ENCODE measurements around the gene PPP1R2C.

Gene PPP1R2C

DNA sequence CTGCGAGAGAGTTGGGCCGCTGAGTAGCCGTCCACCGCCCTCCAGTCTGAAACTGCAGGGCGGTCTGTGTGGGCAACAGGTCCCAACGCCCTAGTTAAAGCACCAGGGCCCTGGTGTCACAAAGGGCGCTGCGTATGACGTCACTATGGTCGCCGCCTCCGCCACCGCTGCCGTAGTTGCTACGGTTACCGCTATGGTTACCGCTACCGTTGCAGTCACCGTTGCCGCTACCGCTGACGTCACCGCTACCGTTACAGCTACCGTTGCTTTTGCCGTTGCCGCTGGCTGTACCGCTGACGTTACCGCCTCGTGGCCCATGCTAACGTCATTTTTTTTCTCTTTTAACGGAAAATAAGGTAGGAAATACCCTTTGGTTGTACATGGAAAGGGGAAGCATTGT lies at the start of gene PPP1R2C:
PPP1R2C (minus strand) TSS at position 68 of the 400 bp plus-strand sequence. CDS start 84 bp downstream, outside the sequence.
- DNase-seq (ENCODE audit: low read depth), result no peak

DNA sequence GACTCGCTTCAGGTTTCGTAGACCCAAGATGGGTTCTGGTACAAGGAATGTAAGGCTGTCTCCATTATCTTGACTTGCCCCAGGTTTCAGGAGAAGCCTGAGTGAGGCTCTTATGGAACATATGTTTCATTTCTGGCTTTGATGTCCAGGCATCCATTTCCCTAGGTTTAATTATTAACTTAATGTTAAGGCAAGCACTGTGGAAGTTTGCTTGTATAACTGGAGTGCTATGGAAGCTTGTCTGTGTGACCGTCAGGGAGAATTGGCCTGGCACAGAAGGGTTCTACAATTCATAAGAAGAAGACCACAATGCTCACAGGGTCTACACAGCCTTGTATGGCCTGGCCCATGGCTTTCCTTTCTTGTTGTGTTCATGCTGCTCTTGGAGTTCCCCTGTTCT lies 47.2 kb upstream of the PPP1R2C start:
- DNase-seq (ENCODE audit: low read depth), result no peak

DNA sequence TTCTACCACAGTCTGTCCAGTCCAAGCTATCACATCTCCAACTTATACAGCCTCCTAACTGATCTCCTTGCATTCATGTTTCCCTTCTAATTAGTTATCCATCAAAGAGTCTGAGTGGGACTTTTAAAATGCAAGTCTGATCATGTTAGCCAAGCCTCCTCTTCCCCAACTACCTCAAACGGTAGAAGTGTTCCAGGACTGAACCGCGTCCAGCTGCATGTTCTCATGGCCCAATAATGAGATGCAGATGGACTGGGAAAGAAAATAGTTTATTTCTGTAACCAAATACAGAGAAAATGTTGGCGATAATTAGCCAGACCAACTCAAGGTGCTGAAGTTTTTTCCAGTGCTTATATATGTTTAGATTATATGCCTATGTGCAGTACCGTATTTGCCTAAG lies 46.6 kb upstream of the PPP1R2C start:
- no peak for DNase-seq (ENCODE audit: low read depth)

DNA sequence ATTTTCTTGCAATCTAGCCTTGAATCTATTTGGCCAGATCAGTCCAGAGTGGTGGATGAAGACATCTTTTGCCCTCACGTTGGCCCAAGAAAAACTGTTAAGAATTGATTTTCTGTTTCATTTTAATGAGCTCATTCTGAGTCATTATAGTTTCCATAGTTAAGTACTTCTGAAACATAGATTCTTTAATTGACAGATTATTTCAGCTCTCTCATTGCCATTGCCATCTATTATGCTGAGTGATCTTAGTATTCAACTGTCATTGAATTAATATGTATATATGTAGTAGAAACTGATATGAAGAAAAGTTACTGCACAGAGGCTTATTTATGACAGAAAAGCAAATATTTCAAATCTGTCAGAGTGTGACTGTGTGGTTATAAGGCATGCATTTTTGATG lies 45.5 kb upstream of the PPP1R2C start:
- no peak for DNase-seq (ENCODE audit: low read depth)

DNA sequence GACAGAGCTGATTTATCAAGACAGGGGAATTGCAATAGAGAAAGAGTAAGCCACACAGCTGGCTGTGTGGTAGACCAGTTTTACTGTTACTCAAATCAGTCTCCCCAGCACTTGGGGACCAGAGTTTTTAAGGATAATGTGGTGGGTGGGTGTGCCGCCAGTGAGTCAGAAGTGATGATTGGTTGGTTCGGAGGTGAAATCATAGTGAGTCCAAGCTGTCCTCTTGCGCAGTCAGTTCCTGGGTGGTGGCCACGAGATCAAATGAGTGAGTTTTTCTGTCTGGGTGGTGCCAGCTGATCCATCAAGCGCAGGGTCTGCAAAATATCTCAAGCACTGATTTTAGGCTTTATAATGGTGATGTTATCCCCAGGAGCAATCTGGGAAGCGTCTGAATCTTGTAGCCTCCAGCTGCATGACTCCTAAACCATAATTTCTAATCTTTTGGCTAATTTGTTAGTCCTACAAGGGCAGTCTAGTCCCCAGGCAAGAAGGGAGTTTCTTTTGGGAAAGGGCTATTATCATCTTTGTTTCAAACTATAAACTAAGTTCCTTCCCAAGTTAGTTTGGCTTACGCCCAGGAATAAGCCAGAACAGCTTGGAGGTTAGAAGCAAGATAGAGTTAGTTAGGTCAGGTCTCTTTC lies 44.0 kb upstream of the PPP1R2C start:
- DNase-seq (ENCODE audit: low read depth), result no peak

DNA sequence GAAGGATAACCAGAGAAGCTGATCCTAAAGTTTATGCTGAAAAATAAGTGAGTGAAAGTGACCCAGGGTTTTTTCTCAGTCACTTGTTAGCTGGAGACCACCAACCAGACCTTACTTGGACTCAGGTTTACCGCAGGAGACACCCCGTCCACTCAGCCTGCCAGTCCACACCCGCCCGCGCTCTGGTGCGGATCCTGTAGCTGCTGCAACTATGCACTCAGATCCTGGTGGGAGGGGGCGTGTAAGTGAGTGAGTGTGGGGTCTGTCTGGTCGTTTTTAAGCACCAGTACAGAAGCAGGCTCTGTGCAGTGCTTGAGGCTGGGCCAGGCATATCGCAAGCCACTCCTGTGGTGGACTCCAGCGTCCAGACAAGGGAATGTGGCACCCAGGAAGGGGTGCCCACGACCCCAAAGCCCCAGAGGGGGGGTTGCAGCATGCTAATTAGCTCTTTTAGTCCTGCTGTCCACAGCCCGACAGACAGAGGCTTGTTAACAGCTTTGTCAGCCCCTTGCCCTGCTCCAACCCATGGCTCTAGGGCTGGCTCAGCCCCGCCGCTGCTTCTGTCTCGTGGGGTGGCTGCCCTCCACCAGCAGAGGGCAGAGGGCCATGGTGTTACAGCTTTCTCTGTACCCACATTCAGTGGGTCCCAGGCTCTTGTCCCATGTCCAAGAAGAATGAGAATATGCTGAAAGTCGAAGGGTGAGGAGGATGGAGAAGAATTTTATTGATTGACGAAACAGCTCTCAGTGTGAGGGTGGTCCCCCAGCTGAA lies 40.4 kb upstream of the PPP1R2C start:
- DNase-seq (ENCODE audit: low read depth), result no peak

DNA sequence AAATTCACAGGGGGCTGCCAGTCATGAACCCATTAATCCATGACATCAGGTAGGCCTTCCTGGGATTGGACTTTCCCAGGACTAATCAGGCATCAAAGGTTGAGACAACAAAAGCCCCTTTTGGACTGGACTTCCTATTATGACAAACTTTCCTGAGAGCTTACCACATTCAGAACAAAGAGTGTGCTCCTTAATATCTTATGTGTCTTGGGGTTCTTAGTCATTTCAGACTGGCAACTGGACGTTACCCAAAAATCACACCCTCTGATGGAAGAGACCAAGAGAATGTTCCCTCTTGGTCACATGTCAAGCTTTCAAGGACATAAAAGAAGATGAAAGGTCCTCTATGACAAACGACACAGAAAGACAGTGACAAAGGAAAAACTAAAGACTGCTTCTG lies 31.6 kb upstream of the PPP1R2C start:
- DNase-seq (ENCODE audit: low read depth), result no peak

DNA sequence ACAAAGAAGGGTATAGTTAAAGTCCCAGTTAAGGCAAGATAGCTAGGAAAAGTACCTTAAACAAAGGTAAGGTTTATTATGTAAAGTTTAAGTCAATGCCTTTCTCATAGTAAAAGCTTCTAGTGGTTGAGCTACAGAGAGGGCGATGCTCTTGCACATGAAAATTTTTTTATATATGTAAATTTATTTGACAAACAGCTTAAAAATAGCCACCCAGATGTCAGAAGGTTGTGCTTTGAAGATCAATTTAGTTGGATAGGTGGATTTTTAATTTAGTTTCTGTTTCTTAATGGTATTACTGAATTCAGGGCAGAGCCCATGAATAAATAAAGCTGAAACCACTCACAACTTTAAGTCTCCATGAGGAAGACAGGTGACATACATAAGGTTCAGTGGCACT lies 29.4 kb upstream of the PPP1R2C start:
- DNase-seq (ENCODE audit: low read depth), result no peak

DNA sequence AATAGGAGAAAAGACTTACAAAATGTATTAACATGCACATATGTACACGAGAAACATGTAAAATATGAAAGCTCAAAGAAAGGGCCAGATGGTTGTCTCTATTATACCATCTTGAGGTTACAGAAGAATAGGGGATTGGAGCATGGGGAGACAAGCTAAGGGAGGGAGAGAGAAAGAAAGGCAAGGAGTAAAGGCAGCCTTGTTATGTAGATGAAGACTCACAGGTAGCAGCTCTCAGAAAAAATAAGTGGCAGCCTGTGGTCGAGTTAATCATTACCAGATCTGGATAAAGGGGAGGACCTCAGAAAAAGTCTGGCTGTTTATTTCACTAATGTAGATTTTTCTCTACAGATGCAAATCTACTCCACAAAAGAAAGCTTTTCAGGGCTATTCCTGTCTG lies 26.6 kb upstream of the PPP1R2C start:
- no peak for DNase-seq (ENCODE audit: low read depth)

DNA sequence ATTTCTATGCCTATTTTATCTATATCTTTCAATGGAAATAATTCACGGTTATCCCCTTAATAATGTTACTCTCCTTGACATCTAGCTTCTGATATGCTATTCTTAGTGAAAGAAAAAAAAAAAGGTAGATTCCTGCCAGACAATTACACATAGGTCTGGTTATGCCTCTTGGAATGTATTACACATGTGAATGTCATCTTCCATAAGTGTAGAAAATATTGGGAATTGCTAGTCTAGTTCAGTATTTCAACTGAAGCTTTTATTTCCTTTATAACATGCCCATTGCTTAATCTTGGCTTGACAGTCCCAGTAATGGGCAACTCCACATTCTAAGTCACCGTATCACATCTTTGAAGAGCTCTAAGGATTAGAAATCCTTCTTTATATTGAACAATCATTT lies 25.4 kb upstream of the PPP1R2C start:
- DNase-seq (ENCODE audit: low read depth), result no peak

DNA sequence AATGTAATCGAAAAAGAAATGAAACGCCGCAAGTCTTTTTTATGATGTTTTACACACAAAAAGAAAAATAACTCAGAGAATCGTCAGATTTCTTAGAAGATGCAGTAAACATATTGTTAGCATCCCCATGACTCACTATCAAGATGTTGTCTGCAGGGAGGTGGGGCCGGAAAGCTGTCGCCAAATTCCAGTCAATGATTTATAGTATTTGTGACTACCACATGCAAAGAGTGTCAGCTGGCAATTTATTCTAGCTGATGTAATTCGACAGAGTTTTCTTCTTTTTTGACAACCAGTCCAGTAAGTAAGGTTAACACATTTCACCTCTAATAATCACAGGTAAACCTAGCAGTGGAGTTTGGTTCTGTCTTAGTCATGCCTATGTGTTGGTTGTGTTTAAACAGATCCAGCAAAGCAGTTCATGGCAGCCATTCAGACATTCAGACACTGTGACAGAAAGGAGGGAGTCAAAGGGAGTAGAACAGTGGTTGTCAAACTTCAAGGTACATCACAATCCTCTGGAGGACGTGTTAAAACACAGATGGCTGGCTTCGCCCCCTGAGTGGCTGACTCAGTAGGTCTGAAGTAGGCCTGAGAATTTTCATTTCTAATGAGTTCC lies 19.8 kb upstream of the PPP1R2C start:
- no peak for DNase-seq (ENCODE audit: low read depth)

DNA sequence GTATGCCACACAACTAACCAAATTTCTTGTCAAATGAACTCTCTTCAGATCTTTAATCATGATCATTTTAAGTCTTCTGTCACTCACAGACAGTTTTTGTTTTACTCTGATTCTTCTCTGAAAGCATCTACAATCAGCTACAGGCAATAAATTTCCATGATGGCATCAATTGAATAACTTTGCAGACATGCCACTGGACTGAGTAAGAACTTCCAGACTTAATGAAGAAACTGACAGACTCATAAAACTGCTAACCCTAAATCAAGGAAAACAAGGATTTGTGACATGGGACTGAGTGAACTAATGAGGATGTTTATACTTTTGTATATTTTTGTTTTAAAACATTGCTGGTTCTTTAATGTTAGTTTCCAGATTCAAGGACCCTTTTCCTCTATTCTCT lies 5.5 kb upstream of the PPP1R2C start:
- DNase-seq (ENCODE audit: low read depth), result no peak

DNA sequence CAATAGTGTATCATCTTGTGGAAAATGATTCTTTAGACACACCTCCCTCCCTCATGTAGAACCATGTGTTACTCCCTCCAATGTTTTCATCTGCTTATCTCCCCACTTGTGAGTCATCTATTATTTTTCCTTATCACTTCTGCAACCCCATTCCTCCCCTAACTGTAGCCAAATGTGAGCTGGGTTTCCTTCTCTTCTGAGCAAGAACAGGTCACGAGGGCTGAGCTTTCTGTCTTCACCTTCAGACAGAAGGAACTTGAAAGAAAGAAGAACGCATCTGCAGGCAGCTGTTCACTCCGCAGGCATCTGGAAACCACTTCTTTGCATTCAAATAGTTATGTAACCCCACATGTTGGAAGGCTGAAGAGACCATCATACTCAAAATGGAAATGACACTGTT lies 1.8 kb downstream of the PPP1R2C start:
- DNase-seq (ENCODE audit: low read depth), result no peak

DNA sequence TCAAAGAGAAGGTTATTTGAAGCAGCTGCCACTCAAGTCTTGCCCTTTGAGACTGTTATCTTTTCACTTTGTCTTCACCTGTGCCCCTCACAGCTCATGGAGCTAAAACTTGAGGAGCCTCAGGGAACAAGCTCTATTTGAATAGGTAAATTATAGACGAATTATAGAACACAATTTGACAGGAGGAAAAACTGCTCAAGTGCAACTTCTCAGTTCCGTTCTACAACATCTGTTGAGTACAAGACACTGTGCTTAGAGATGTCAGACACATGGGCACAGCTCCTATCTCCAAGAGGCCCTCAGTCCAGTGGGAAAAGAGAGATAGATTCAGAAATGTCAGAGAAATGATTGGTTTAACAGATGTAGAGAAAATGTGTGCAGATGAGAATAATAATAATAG lies 5.1 kb downstream of the PPP1R2C start:
- DNase-seq (ENCODE audit: low read depth), result no peak

DNA sequence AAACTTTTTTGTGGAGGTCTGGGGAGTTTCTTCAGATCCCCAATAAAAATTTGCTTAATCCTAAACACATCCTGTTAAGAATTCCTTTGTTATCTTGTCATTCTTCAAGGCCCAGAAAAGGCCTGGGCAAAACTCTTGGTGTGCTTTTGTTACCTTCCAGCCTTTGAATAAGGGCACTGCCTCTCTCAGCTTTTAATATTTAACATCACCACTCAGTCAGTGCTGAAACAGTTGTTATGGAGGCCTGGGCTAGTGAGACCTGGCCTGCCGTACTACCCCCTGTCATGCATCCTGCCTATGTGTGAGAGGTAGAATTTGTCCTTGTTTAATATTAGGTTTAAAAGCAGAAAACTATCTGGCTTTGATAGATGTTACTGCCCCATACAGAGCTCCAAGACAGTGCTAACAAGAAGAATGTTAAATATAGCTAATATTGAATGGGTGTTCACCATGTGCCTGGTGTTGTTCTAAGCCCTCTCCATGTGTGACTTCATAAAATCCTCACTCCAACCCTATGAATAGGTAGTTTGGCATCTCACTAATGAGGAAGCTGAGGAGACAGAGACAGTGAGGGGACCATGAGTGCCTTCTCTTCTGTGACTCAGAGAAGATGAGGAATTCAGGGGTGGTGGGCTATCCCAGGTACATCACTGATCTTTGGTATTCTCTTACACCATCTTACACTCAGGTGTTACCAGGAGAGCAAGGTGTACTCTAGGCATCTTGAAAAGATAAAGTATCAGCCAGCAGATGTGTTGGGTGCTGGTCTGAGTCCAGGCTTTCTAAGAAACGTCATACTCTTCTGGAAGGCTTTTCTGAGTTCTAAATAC lies 6.2 kb downstream of the PPP1R2C start:
- no peak for DNase-seq (ENCODE audit: low read depth)

DNA sequence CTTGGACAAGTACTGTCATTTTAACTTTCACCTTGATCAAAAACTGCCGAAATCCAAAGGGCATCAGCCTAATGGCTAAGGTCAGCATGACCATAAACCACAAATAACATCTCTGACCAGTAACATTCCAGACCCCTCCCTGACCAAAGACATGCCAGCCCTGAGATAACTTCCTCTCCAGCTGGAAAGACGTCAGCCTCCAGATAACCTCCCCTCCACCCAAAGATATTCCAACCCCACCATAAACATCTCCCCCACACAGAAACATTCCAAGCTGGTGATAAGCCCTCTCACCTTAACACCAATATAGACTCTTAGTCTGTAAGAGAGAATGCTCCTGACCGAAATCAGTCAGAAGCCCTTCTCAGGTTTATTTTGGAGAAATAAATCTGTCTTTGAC lies 7.4 kb downstream of the PPP1R2C start:
- DNase-seq (ENCODE audit: low read depth), result no peak

DNA sequence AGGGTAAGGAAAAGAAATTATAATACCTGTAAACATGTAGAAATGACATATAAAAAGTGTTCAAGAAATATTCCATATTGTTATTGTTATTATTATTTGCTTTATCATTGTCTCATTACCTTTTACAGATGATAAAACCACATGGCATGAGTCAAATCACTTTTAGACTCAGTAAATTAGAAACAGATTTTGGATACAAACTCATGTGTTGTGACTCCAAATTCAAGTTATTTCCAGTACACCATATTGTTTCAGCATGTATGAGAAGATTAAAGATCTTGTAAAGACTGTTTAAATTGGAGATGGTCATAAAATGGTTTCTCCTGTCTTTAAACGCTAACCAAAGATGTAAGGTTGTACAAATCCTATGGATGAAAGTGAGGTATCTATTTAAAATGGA lies 18.1 kb downstream of the PPP1R2C start:
- no peak for DNase-seq (ENCODE audit: low read depth)

DNA sequence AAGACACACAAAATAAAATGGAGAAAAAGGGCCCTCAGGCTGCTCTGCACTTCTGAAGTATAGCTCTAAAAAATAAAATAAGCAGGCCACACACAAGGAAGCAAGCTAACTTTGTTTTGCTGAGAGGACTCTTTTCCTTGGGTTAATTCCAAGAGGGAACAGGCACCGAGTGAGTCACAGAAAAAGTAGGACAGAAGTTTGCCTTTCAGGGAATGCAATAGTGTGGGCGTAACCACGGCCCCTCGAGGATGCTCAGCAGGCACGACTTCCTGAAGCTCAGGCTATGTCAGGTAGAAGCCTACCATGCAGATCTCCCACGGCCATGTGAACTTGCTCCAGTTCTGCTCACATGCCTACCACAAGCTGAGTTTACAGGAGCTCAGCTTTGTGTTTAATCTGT lies 22.1 kb downstream of the PPP1R2C start:
- DNase-seq (ENCODE audit: low read depth), result no peak

DNA sequence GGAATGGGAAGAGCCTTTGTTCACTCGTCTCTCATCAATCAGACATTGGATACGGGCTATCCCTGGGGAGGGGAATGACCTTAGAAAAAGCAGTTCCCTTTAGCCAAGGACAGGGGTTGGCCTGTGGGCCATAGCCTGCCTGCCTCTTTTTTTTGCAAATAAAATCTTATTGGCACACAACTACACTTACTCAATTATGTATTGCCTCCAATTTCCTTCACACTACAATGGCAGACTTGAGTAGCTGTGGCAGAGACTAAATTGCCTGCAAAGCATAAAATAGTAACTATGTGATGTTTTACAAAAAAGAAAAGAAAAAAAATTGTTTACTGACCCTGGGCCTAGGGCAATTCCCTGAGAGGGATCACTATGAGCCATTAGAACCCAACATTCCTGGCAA lies 23.4 kb downstream of the PPP1R2C start:
- DNase-seq (ENCODE audit: low read depth), result no peak

DNA sequence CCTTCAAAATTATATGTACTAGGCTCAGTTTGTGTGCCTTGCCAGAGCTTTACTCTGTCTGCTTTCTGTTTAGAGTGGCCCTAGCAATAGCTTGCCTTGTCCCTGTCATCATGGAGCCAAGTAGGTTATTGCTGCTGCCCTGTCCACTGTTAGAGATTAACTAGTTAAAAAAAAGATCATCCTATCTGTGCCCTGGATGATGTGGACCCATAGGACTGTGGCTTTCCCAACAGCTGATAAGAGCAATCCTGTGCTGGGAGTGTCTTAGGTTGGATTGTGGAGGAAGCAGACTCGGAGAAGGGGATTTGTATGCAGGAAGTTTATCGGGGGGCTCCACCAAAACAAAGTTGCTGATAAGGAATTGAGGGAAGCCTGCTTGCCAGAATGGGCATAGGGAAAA lies 23.8 kb downstream of the PPP1R2C start:
- no peak for DNase-seq (ENCODE audit: low read depth)

DNA sequence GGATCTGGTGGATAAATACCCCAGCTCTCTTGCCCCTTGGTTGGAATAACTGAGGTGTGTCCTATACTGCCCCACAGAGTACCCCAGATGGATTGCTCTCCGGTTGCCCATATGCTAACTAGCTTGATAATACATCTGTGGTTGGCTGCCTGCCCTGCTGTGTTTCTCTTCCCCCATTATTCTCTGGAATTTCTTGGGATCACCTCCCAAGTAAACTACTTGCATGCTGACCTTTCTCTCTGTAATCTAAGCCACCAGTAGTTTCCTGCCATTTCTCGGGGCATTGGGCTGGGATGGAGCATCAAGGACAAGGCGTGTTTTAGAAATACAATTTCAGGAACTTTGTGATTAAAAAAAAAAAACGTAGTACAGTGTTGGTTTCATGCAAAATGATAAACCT lies 25.2 kb downstream of the PPP1R2C start:
- DNase-seq (ENCODE audit: low read depth), result no peak

DNA sequence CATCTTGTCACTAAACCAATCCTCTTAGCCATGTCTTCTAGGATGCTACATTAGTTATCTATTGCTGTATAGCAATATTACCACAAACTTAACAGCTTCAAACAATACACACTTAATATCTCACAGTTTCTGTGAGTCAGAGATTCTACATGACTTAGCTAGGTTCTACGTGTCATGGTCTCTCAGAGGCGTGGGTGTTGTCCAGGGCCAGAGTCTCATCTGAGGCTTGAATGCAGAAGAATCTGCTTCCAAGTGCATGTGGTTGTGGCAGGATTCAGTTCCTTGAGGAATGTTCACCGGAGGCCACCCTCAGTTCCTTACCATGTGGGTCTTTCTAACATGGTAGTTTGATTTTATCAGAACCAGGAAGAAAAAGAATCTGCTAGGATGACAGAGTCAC lies 26.4 kb downstream of the PPP1R2C start:
- no peak for DNase-seq (ENCODE audit: low read depth)

Data from stimulated activated CD8-positive, alpha-beta memory T cell treated with anti-CD3 and anti-CD28 coated beads, Interleukin-15, amount 100 ng/mL, for 24 hours (primary cell).